ENCODE results near the gene LAMTOR3.

LAMTOR3 gene

GRCh38 chr4:99861120-99861905, 32.9 kb downstream of the LAMTOR3 start:
- DNase-seq (ENCODE audit: low read depth): no peak

GRCh38 chr4:99860521-99860920, 33.7 kb downstream of the LAMTOR3 start:
- DNase-seq (ENCODE audit: low read depth): no peak

GRCh38 chr4:99859618-99860017, 34.6 kb downstream of the LAMTOR3 start:
- DNase-seq (ENCODE audit: low read depth): no peak

GRCh38 chr4:99857307-99857706, 36.9 kb downstream of the LAMTOR3 start:
- DNase-seq (ENCODE audit: low read depth): no peak

- DNase-seq (ENCODE audit: low read depth): peak; percentile 34
These were observed 38.1 kb downstream of the LAMTOR3 start for GRCh38 chr4:99856166-99856565.

GRCh38 chr4:99855678-99856077, 38.5 kb downstream of the LAMTOR3 start:
- no peak for DNase-seq (ENCODE audit: low read depth)

GRCh38 chr4:99853999-99854398, 40.2 kb downstream of the LAMTOR3 start:
- DNase-seq (ENCODE audit: low read depth): no peak

GRCh38 chr4:99853190-99853589, 41.0 kb downstream of the LAMTOR3 start:
- no peak for DNase-seq (ENCODE audit: low read depth)

- no peak for DNase-seq (ENCODE audit: low read depth)
These were observed 42.0 kb downstream of the LAMTOR3 start for GRCh38 chr4:99852199-99852749.

- no peak for DNase-seq (ENCODE audit: low read depth)
These were observed 45.6 kb downstream of the LAMTOR3 start for GRCh38 chr4:99848591-99849001.

- no peak for DNase-seq (ENCODE audit: low read depth)
These were observed 46.8 kb downstream of the LAMTOR3 start for GRCh38 chr4:99847362-99847976.

- DNase-seq (ENCODE audit: low read depth): no peak
These were observed 47.3 kb downstream of the LAMTOR3 start for GRCh38 chr4:99846891-99847290.

- no peak for DNase-seq (ENCODE audit: low read depth)
These were observed 48.3 kb downstream of the LAMTOR3 start for GRCh38 chr4:99845708-99846469.

GRCh38 chr4:99845179-99845578, 49.0 kb downstream of the LAMTOR3 start:
- no peak for DNase-seq (ENCODE audit: low read depth)

GRCh38 chr4:99844048-99844447, 50.2 kb downstream of the LAMTOR3 start:
- DNase-seq (ENCODE audit: low read depth): no peak

GRCh38 chr4:99843413-99843812, 50.8 kb downstream of the LAMTOR3 start:
- no peak for DNase-seq (ENCODE audit: low read depth)

GRCh38 chr4:99841129-99841528, 53.1 kb downstream of the LAMTOR3 start:
- no peak for DNase-seq (ENCODE audit: low read depth)

- no peak for DNase-seq (ENCODE audit: low read depth)
These were observed 55.3 kb downstream of the LAMTOR3 start for GRCh38 chr4:99838927-99839326.

GRCh38 chr4:99835942-99836341, 58.3 kb downstream of the LAMTOR3 start:
- no peak for DNase-seq (ENCODE audit: low read depth)

- DNase-seq (ENCODE audit: low read depth): no peak
These were observed 59.7 kb downstream of the LAMTOR3 start for GRCh38 chr4:99834569-99834968.

GRCh38 chr4:99833756-99834155, 60.5 kb downstream of the LAMTOR3 start:
- no peak for DNase-seq (ENCODE audit: low read depth)

GRCh38 chr4:99832758-99833157, 61.5 kb downstream of the LAMTOR3 start:
- DNase-seq (ENCODE audit: low read depth): no peak

- no peak for DNase-seq (ENCODE audit: low read depth)
These were observed 61.9 kb downstream of the LAMTOR3 start for GRCh38 chr4:99832321-99832720.

Data from HS-5 (cell line).